ENCODE results near the gene ARHGEF16.

DNA sequence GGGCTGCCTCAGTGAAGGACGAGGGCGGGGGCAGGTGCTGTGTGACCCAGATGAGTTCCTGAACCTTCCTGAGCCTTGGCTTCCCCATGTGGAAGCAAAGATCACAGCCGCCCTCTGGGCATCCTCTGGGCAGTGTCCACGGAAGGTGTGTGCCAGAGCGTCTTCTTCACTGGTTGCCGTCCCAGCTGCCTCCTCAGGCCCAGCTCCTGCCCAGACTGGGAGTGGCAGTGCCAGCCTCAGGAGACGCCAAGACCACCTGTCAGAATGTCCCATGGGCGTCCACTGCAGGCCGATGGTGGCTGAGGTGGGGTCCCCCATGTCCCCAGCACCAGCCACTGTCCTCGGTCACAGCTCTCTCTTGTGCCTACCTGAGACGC is 10.2 kb downstream of the ARHGEF16 start:
- TF ChIP-seq, protein P1, sequence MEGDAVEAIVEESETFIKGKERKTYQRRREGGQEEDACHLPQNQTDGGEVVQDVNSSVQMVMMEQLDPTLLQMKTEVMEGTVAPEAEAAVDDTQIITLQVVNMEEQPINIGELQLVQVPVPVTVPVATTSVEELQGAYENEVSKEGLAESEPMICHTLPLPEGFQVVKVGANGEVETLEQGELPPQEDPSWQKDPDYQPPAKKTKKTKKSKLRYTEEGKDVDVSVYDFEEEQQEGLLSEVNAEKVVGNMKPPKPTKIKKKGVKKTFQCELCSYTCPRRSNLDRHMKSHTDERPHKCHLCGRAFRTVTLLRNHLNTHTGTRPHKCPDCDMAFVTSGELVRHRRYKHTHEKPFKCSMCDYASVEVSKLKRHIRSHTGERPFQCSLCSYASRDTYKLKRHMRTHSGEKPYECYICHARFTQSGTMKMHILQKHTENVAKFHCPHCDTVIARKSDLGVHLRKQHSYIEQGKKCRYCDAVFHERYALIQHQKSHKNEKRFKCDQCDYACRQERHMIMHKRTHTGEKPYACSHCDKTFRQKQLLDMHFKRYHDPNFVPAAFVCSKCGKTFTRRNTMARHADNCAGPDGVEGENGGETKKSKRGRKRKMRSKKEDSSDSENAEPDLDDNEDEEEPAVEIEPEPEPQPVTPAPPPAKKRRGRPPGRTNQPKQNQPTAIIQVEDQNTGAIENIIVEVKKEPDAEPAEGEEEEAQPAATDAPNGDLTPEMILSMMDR (IDR thresholded peaks at IDR 0.05) = no peak
- TF ChIP-seq EZH2phosphoT487 (IDR thresholded peaks at IDR 0.05) = no peak
